ENCODE results near the gene PLA2G12B.

Gene PLA2G12B

GRCh38 chr10:72913287-72913686 is 41.3 kb downstream of the PLA2G12B start:
- no peaks in the 10 kb centered on the region for H3K4me1 ChIP-seq (ENCODE audit: insufficient read depth, poor library complexity, severe bottlenecking)
- ATAC-seq (ENCODE audit: low read depth) = no peak
- DNase-seq (ENCODE audit: low spot score) = no peak

GRCh38 chr10:72912736-72913135 is 41.9 kb downstream of the PLA2G12B start:
- no peak for DNase-seq (ENCODE audit: low spot score)
- H3K9me3 ChIP-seq (ENCODE audit: severe bottlenecking) = no peaks in the 10 kb centered on the region
- H3K4me1 ChIP-seq (ENCODE audit: insufficient read depth, poor library complexity, severe bottlenecking) = no peaks in the 10 kb centered on the region
- TF ChIP-seq, protein P1, sequence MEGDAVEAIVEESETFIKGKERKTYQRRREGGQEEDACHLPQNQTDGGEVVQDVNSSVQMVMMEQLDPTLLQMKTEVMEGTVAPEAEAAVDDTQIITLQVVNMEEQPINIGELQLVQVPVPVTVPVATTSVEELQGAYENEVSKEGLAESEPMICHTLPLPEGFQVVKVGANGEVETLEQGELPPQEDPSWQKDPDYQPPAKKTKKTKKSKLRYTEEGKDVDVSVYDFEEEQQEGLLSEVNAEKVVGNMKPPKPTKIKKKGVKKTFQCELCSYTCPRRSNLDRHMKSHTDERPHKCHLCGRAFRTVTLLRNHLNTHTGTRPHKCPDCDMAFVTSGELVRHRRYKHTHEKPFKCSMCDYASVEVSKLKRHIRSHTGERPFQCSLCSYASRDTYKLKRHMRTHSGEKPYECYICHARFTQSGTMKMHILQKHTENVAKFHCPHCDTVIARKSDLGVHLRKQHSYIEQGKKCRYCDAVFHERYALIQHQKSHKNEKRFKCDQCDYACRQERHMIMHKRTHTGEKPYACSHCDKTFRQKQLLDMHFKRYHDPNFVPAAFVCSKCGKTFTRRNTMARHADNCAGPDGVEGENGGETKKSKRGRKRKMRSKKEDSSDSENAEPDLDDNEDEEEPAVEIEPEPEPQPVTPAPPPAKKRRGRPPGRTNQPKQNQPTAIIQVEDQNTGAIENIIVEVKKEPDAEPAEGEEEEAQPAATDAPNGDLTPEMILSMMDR (IDR thresholded peaks at IDR 0.05; ENCODE audit: poor library complexity, severe bottlenecking) = no peak
- H3K4me3 ChIP-seq (ENCODE audit: severe bottlenecking) = no peak overlapping the region
- no peak for ATAC-seq (ENCODE audit: low read depth)
- H3K27me3 ChIP-seq (ENCODE audit: insufficient read depth, poor library complexity, severe bottlenecking) = no peaks in the 10 kb centered on the region
- H3K36me3 ChIP-seq (ENCODE audit: low read depth) = no peaks in the 10 kb centered on the region
- H3K27ac ChIP-seq (ENCODE audit: poor library complexity, severe bottlenecking) = no peak overlapping the region

More at GRCh38 chr10:72913287-72913686, 41.3 kb downstream of the PLA2G12B start:
- TF ChIP-seq, protein P1 (IDR thresholded peaks at IDR 0.05; ENCODE audit: poor library complexity, severe bottlenecking) = no peak
- H3K9me3 ChIP-seq (ENCODE audit: severe bottlenecking) = no peaks in the 10 kb centered on the region
- no peaks in the 10 kb centered on the region for H3K36me3 ChIP-seq (ENCODE audit: low read depth)
- no peaks in the 10 kb centered on the region for H3K27me3 ChIP-seq (ENCODE audit: insufficient read depth, poor library complexity, severe bottlenecking)
- H3K4me3 ChIP-seq (ENCODE audit: severe bottlenecking) = no peak overlapping the region
- H3K27ac ChIP-seq (ENCODE audit: poor library complexity, severe bottlenecking) = no peak overlapping the region

- H3K4me3 ChIP-seq (ENCODE audit: severe bottlenecking) = no peak overlapping the region
- H3K27me3 ChIP-seq (ENCODE audit: insufficient read depth, poor library complexity, severe bottlenecking) = no peaks in the 10 kb centered on the region
- no peaks in the 10 kb centered on the region for H3K4me1 ChIP-seq (ENCODE audit: insufficient read depth, poor library complexity, severe bottlenecking)
- H3K36me3 ChIP-seq (ENCODE audit: low read depth) = no peaks in the 10 kb centered on the region
- TF ChIP-seq, protein P1 (IDR thresholded peaks at IDR 0.05; ENCODE audit: poor library complexity, severe bottlenecking) = no peak
- no peak overlapping the region for H3K27ac ChIP-seq (ENCODE audit: poor library complexity, severe bottlenecking)
- DNase-seq (ENCODE audit: low spot score) (no peak), ATAC-seq (ENCODE audit: low read depth) (no peak)
- no peaks in the 10 kb centered on the region for H3K9me3 ChIP-seq (ENCODE audit: severe bottlenecking)
These were observed 42.8 kb downstream of the PLA2G12B start for GRCh38 chr10:72911758-72912157.

- DNase-seq (ENCODE audit: low spot score) (no peak), ATAC-seq (ENCODE audit: low read depth) (no peak)
- Histone ChIP-seq H3K27me3 (ENCODE audit: insufficient read depth, poor library complexity, severe bottlenecking) (no peaks in the 10 kb centered on the region), H3K4me3 (ENCODE audit: severe bottlenecking) (no peak overlapping the region), H3K36me3 (ENCODE audit: low read depth) (no peaks in the 10 kb centered on the region), H3K27ac (ENCODE audit: poor library complexity, severe bottlenecking) (no peak overlapping the region), H3K4me1 (ENCODE audit: insufficient read depth, poor library complexity, severe bottlenecking) (no peaks in the 10 kb centered on the region), H3K9me3 (ENCODE audit: severe bottlenecking) (no peaks in the 10 kb centered on the region)
- TF ChIP-seq, protein P1 (IDR thresholded peaks at IDR 0.05; ENCODE audit: poor library complexity, severe bottlenecking) = no peak
These were observed 43.9 kb downstream of the PLA2G12B start for GRCh38 chr10:72910705-72911104.

DNA sequence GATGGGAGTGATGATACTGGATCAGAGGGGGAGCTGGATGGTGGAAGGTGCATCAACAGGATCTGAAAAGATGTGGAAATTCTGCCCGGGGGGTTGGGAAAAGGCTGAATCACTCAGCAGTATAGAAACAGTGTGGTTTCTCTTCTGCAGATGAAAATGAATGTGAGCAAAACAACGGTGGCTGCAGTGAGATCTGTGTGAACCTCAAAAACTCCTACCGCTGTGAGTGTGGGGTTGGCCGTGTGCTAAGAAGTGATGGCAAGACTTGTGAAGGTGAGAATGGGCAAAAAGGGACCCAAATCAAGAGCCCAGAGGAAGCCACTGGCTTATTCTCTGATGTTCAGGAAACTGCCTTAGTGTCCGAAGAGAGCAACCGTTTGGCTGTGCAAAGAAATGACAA is 48.2 kb downstream of the PLA2G12B start:
- Histone ChIP-seq H3K4me3 (ENCODE audit: severe bottlenecking) (no peak overlapping the region), H3K9me3 (ENCODE audit: severe bottlenecking) (no peaks in the 10 kb centered on the region), H3K27ac (ENCODE audit: poor library complexity, severe bottlenecking) (no peak overlapping the region), H3K36me3 (ENCODE audit: low read depth) (no peaks in the 10 kb centered on the region), H3K4me1 (ENCODE audit: insufficient read depth, poor library complexity, severe bottlenecking) (no peaks in the 10 kb centered on the region), H3K27me3 (ENCODE audit: insufficient read depth, poor library complexity, severe bottlenecking) (no peaks in the 10 kb centered on the region)
- ATAC-seq (ENCODE audit: low read depth) (no peak), DNase-seq (ENCODE audit: low spot score) (no peak)
- TF ChIP-seq, protein P1 (IDR thresholded peaks at IDR 0.05; ENCODE audit: poor library complexity, severe bottlenecking) = no peak
